HepG2 (cell line): ENCODE results near the gene PRSS27.

Source experiments
- CREM ChIP-seq, 2 experiments: sonication (generic) in 1 of 2; formaldehyde crosslinking in 1 of 2; IDR thresholded peaks; 2 replicates each; pipeline versions ENCODE4 v1.4.0 to v1.6.1; 2016 to 2020; ENCODE audit warnings: antibody characterized with exemption in 1 of 2, mild to moderate bottlenecking in 1 of 2, missing genetic modification reagents in 1 of 2
- FOXK1 ChIP-seq: sonication (generic); formaldehyde crosslinking; IDR thresholded peaks from 2 replicates; pipeline ENCODE4 v1.4.0; 2020; ENCODE audit warnings: low read depth, missing genetic modification reagents, borderline replicate concordance
- KLF13 ChIP-seq: sonication (generic); formaldehyde crosslinking; IDR thresholded peaks from 2 replicates; pipeline ENCODE4 v1.4.0; 2020; ENCODE audit warnings: mild to moderate bottlenecking, missing genetic modification reagents
- MAX ChIP-seq: IDR thresholded peaks from 2 replicates; pipeline ENCODE4 v1.6.1; 2012; ENCODE audit warnings: inconsistent platforms
- MTA1 ChIP-seq: sonication (generic); formaldehyde crosslinking; IDR thresholded peaks from 2 replicates; pipeline ENCODE4 v1.4.0; 2020; ENCODE audit warnings: missing genetic modification reagents, mild to moderate bottlenecking, borderline replicate concordance
- NRL ChIP-seq: sonication (generic); formaldehyde crosslinking; IDR thresholded peaks from 2 replicates; pipeline ENCODE4 v1.5.0; 2020; ENCODE audit warnings: missing genetic modification reagents, mild to moderate bottlenecking, moderate library complexity, borderline replicate concordance
- SNRNP70 ChIP-seq: fragments of 200-400 bp; formaldehyde crosslinking; IDR thresholded peaks from 2 replicates; pipeline ENCODE4 v1.6.1; 2017; ENCODE audit warnings: mild to moderate bottlenecking, low read depth, low read length, moderate library complexity
- THAP11 ChIP-seq: IDR thresholded peaks from 2 replicates; pipeline ENCODE4 v1.6.1; 2016; ENCODE audit warnings: missing biosample characterization, missing genetic modification reagents
- ZNF24 ChIP-seq: fragments of 450-650 bp; IDR thresholded peaks from 2 replicates; pipeline ENCODE4 v1.6.1; 2017; ENCODE audit warnings: antibody characterized with exemption, mild to moderate bottlenecking
- ZNF558 ChIP-seq: sonication (generic); formaldehyde crosslinking; IDR thresholded peaks from 2 replicates; pipeline ENCODE4 v1.9.0; 2022; ENCODE audit warnings: mild to moderate bottlenecking, missing genetic modification reagents, borderline replicate concordance

DNA sequence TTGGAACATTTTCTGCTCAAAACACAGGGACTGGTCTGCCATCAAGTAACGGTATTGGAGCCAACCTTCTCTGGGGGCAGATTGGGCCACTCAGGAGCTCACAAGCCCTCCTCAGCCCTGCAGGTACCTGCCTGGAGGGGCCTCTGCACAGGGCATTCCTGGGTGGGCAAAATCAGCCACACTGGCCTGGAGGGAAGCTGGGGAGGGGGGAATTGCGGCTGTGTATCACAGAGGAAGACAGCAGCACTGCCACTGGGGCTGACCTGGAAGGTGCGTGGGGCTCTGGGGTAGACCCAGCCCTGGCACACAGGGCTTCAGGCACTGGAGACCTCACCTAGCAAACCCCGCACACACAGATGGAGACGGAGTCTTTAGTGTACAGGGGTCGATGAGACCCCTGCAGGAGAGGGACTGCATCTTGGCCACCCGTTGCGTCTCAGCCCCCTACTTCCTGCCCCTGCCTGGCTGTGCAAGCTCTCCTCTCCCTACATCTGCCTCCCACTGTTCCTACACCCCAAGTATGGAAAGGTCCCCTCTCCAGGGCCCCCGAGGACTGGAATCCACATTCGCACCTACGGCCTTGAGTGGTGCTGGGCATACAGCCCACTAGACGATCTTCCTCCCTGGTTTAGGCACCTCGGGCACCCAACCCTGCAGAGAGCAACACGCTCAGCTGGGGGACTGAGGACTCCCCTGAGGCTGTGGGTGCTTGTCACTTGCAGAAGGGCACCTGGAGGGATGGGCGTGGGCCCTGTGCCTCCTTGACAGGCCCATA, 25.3 kb upstream of the PRSS27 start:
- TF ChIP-seq MAX: no peak
- no peak for TF ChIP-seq CREM (IDR thresholded peaks at IDR 0.05)
- TF ChIP-seq CREM (CRISPR knock-in tag; IDR thresholded peaks at IDR 0.05): no peak
- TF ChIP-seq KLF13 (CRISPR knock-in tag): no peak
- no peak for TF ChIP-seq ZNF558
- no peak for TF ChIP-seq THAP11 (CRISPR knock-in tag)
- no peak for TF ChIP-seq NRL (CRISPR knock-in tag)
- no peak for TF ChIP-seq FOXK1 (CRISPR knock-in tag)
- no peak for TF ChIP-seq MTA1
- no peak for TF ChIP-seq ZNF24
- TF ChIP-seq SNRNP70: no peak
